Stomach (tissue), 4 donors: ENCODE data around the gene ANKFN1.

ENCODE experiments used
- POLR2A ChIP-seq, 4 donors: fragments of 450-650 bp; IDR thresholded peaks; one replicate each; pipeline ENCODE4 v1.6.1; 2016; ENCODE audit warnings: antibody characterized with exemption in 4 of 4, control low read depth in 2 of 4, mild to moderate bottlenecking in 1 of 4, moderate library complexity in 1 of 4
- POLR2AphosphoS5 ChIP-seq, 3 donors: sonication (generic); formaldehyde crosslinking; IDR thresholded peaks; one replicate each; pipeline ENCODE4 v1.6.1; 2016; ENCODE audit warnings: antibody characterized with exemption in 3 of 3

GRCh38 chr17:56173958-56174835, 20.9 kb downstream of the ANKFN1 start:
- no peak for TF ChIP-seq POLR2A (IDR thresholded peaks at IDR 0.05)
- TF ChIP-seq POLR2AphosphoS5 (IDR thresholded peaks at IDR 0.05), result no peak
